Measurements from ENCODE around the gene UBASH3B. TPM values are rescaled to one million over a fixed set of nuclear protein-coding genes. Genes with fewer than 3 reads are reported as not detected.
"Not testable (repeated sequence)": the region's sequence is repeated elsewhere in the genome, so short reads cannot be mapped to it uniquely, and the experiment has no call there.

UBASH3B gene
- total RNA-seq, 2 donors from 2014 or later: 4.7 to 4.8 TPM

- ATAC-seq (no peak), DNase-seq (no peak)
- intact Hi-C loops (cut with DNase I, micrococcal nuclease): loop anchor here (5.0 to 10.0 kb wide), 3 partner anchors 54 to 217 kb away; no protein-coding TSS in a partner anchor
These were observed 195.9 kb downstream of the UBASH3B start for GRCh38 chr11:122851366-122851966.

GRCh38 chr11:122852074-122852795, 196.7 kb downstream of the UBASH3B start:
- ATAC-seq (no peak), DNase-seq (no peak)
- intact Hi-C loops (cut with DNase I, micrococcal nuclease): loop anchor here (5.0 to 10.0 kb wide), 3 partner anchors 55 to 217 kb away; no protein-coding TSS in a partner anchor

DNA sequence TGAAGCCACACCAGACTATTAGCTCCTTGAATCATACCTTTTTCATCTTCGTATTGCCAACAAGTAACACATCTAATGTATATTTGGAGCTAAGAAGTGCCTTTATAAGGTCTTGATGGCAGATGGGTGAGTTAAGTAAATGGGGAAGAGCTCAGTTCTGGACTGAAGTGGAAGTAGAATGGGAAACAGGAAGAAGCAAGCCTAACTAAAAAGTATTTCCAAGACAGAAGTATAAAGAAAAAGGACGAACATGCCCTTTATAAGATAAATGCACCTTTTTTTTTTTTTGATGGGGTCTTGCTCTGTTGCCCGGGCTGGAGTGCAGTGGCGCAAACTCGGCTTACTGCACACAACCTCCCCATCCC, 197.3 kb downstream of the UBASH3B start:
- intact Hi-C loops (cut with DNase I, micrococcal nuclease): loop anchor here (5.0 to 10.0 kb wide), 3 partner anchors 55 to 218 kb away; no protein-coding TSS in a partner anchor
- ATAC-seq (no peak), DNase-seq (no peak)

DNA sequence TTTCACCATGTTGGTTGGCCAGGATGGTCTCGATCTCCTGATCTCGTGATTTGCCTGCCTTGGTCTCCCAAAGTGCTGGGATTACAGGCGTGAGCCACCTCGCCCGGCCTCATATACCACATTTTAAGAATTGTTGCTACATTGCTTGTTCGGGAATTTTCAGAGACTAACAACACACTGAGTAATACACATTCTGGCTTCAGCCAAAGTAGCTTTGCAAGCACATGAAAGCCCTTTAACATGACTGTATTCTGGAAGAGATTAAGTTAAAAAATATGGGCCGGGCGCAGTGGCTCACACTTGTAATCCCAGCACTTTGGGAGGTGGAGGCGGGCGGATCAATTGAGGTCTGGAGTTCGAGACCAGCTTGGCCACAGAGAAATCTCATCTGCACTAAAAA, 197.7 kb downstream of the UBASH3B start:
- intact Hi-C loops (cut with DNase I, micrococcal nuclease): loop anchor here (5.0 to 10.0 kb wide), 3 partner anchors 56 to 218 kb away; no protein-coding TSS in a partner anchor
- ATAC-seq (no peak), DNase-seq (no peak)

GRCh38 chr11:122853971-122854446, 198.5 kb downstream of the UBASH3B start:
- ATAC-seq: peak; percentile 54
- intact Hi-C loops (cut with DNase I, micrococcal nuclease): loop anchor here (5.0 to 10.0 kb wide), 3 partner anchors 57 to 219 kb away; no protein-coding TSS in a partner anchor
- peak in 1 of 2 donors; percentile 20 for DNase-seq

- intact Hi-C loops (cut with DNase I, micrococcal nuclease): loop anchor here in 1 of 2 donors (5.0 kb wide), 1 partner anchor 161 kb away; no protein-coding TSS in a partner anchor
- ATAC-seq (no peak), DNase-seq (no peak)
These were observed 206.1 kb downstream of the UBASH3B start for GRCh38 chr11:122861631-122862030.

- ATAC-seq: no peak
- intact Hi-C loops (cut with DNase I, micrococcal nuclease): loop anchor here in 1 of 2 donors (5.0 kb wide), 1 partner anchor 160 kb away; no protein-coding TSS in a partner anchor
- DNase-seq: no peak
These were observed 206.6 kb downstream of the UBASH3B start for GRCh38 chr11:122862091-122862490.

GRCh38 chr11:122863154-122863553, 207.6 kb downstream of the UBASH3B start:
- DNase-seq, ATAC-seq: not testable (repeated sequence)
- intact Hi-C loops (cut with DNase I, micrococcal nuclease): loop anchor here in 1 of 2 donors (5.0 kb wide), 1 partner anchor 159 kb away; no protein-coding TSS in a partner anchor

DNA sequence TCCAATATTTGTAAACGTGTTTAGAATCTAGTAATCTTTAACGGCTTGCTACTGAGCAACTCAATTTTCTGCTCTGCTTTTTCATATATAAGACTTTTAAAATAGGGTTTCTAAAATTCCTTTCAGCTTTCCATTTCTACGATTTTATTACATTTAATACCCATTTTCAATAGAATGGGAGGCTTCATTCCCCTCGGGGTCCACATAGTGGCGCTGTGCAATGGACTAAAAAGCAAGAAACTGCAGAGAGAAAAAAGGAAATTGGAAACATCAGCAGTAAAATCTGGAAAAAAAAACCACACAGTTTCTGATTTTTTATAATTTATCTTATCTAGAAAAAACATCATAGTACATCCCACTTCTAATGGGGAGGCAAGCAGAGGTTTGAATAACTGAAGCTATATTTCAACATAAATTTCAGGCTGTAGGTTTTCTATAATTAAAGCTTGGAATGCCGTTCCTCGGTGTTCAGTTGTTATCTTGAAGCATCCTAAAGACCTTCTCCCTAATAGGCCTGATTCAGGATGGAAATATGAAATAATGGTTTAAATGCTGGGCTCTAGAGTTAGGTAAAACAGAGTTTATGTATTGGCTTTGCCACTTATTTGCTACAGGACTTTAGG, 208.3 kb downstream of the UBASH3B start:
- intact Hi-C loops (cut with DNase I, micrococcal nuclease): loop anchor here in 1 of 2 donors (5.0 kb wide), 1 partner anchor 158 kb away; no protein-coding TSS in a partner anchor
- DNase-seq (peak in 1 of 2 donors; percentile 47), ATAC-seq (no peak)

Other genes starting within 250 kb of the UBASH3B start
- under 1 TPM; 0.18 to 0.22 TPM for gene CRTAM, start 182.8 kb downstream of the UBASH3B start, total RNA-seq
- gene JHY, start 227.0 kb downstream of the UBASH3B start, total RNA-seq: 1 to 10 TPM; 1.9 to 2.0 TPM

All from left colon (tissue), 2 donors.